OCI-LY7 (cell line): ENCODE results near the gene MARCHF6.

Experiments used
- CTCF ChIP-seq: fragments of 200-600 bp; sonication (generic); conservative IDR thresholded peaks from 2 replicates; pipeline ENCODE4 v1.5.1; 2014; ENCODE audit warnings: mild to moderate bottlenecking, antibody characterized with exemption, low read length, moderate library complexity, mixed read lengths
- EZH2phosphoT487 ChIP-seq: fragments of 200-600 bp; sonication (generic); IDR thresholded peaks from 2 replicates; pipeline ENCODE4 v1.6.1; 2018; ENCODE audit warnings: low read depth, borderline replicate concordance, mild to moderate bottlenecking, mixed run types, antibody characterized with exemption, low read length, moderate library complexity, mixed read lengths

GRCh38 chr5:10319202-10319851, 34.2 kb upstream of the MARCHF6 start:
- TF ChIP-seq CTCF, result no peak
- no peak for TF ChIP-seq EZH2phosphoT487
